Measurements from ENCODE around the gene MBNL2.

DNA sequence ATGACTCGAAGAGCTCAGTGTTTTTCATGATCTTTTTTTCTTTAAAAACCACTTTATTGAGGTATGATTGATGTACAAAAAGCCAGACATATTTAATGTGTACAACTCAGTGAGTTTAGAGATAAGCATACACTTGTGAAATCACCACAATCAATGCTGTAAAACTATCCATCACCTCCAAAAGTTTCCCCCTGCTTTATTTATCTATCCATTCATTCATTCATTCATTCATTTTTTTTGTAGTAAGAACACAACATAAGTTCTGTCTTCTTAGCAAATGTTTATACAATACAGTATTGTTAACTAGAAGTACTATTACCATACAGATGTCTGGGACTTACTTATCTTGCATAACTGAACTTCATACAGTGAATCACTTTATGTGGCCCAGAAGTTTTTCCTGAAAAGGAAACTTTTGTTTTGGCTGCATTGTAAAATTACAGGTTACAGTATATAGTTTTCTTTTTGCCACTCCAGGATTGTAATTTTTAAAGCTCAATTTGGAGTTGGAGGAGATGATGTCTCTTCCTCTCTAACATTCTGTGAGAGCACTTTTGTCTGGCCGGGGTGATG, 218.6 kb downstream of the MBNL2 start:
- TF ChIP-seq POLR2A (IDR thresholded peaks at IDR 0.05), result no peak
- TF ChIP-seq EP300 (IDR thresholded peaks at IDR 0.05), result no peak
- TF ChIP-seq, protein P1, sequence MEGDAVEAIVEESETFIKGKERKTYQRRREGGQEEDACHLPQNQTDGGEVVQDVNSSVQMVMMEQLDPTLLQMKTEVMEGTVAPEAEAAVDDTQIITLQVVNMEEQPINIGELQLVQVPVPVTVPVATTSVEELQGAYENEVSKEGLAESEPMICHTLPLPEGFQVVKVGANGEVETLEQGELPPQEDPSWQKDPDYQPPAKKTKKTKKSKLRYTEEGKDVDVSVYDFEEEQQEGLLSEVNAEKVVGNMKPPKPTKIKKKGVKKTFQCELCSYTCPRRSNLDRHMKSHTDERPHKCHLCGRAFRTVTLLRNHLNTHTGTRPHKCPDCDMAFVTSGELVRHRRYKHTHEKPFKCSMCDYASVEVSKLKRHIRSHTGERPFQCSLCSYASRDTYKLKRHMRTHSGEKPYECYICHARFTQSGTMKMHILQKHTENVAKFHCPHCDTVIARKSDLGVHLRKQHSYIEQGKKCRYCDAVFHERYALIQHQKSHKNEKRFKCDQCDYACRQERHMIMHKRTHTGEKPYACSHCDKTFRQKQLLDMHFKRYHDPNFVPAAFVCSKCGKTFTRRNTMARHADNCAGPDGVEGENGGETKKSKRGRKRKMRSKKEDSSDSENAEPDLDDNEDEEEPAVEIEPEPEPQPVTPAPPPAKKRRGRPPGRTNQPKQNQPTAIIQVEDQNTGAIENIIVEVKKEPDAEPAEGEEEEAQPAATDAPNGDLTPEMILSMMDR (IDR thresholded peaks at IDR 0.05), result no peak
- no peak for TF ChIP-seq POLR2AphosphoS5 (IDR thresholded peaks at IDR 0.05)
